Activated CD4-positive, CD25-positive, alpha-beta regulatory T cell treated with anti-CD3 and anti-CD28 coated beads, Interleukin-2, amount 50 U/mL, for 72 hours (primary cell): ENCODE results near the gene RNF41.
"Not testable (repeated sequence)": the region's sequence is repeated elsewhere in the genome, so short reads cannot be mapped to it uniquely, and the experiment has no call there.

ENCODE experiments used
- DNase-seq: peaks from one replicate; pipeline ENCODE4 v3.0.0; 2021

RNF41 gene

GRCh38 chr12:56206452-56207166 lies 15.1 kb downstream of the RNF41 start:
- no peak for DNase-seq

DNA sequence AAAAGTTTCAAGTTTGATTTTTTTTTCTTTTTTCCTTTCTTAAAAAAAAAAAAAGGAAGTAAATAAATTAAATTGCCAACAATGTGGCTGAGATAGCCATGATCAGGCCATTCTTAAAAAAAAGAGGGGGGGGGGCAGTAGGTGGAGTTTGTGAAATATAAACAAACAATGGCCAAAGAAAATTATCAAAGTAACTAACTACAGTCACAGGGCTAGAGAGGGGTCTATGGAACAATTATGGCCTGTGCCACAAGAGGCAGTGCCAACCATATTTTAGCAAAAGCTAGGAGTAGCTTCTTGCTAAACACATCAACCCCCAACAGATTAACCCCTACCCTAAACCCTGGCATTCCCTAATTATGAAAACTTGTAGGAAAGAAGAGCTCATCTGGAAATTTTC lies 16.3 kb downstream of the RNF41 start:
- DNase-seq: no peak

DNA sequence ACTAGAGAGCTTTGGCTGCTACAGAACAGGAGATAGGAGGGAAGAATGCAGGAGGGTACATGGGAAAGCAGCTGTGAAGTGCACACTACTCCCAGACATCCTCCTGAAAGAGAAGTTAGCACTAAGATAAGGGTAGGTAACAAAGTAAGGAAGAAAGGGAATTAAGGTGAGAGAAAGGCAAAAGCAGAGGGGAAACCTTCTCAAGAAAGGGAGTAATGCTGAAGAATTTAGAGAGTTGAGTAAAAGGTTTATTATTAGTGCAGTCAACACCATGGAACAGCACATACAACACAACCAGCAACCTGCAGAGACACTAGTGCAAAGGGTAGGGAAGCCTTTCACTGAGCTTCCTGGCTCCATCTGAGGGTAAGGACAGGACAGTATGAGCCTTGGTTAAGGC lies 17.4 kb downstream of the RNF41 start:
- no peak for DNase-seq

GRCh38 chr12:56202838-56203237 lies 18.9 kb downstream of the RNF41 start:
- no peak for DNase-seq

GRCh38 chr12:56202366-56202765 lies 19.4 kb downstream of the RNF41 start:
- DNase-seq: no peak

DNA sequence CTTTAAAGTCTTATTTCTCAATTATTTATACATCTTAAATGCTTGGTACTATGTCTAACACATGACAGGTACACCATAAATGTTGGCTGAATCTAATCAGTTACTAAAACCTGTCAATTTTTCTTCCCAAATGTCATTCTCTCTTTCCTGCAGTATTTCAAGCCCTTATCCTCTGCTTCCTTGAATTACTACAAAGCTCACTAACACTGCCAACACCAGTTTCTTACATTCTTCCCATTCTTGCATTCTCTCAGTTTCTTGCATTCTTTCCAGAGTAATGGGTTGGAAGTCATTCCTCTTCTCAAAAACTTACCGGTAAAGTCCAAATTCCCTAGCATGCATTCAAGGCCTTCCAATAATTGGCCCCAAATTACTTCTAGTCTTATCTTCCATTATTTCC lies 22.9 kb downstream of the RNF41 start:
- no peak for DNase-seq

GRCh38 chr12:56197921-56198635 lies 23.6 kb downstream of the RNF41 start:
- no peak for DNase-seq

DNA sequence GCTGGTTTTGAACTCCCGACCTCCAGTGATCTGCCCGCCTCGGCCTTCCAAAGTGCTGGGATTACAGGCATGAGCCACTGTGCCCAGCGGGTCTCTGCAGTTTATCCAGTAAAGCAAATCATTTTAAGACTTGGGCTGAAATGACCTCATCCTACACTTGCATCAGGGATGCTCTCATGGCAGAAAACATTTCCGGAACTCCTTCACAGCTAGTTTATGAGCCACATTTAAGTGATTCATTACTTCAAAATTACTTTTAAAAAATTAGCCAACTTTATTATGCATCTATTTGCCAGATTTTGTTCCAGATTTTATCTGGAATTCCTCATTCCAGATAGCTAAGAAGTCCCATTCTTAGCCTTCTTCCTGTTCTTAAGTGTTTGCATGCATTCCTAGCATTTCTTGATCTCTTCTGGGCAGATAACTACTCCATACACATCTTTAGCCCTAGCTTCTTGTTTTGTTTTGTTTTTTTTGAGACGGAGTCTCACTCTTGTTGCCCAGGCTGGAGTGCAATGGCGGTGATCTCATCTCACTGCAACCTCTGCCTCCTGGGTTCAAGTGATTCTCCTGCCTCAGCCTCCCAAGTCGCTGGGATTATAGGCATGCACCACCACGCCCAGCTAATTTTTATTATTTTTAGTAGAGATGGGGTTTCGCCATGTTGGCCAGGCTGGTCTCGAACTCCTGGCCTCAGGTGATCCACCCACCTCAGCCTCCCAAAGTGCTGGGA lies 24.7 kb downstream of the RNF41 start:
- not testable (repeated sequence) for DNase-seq

DNA sequence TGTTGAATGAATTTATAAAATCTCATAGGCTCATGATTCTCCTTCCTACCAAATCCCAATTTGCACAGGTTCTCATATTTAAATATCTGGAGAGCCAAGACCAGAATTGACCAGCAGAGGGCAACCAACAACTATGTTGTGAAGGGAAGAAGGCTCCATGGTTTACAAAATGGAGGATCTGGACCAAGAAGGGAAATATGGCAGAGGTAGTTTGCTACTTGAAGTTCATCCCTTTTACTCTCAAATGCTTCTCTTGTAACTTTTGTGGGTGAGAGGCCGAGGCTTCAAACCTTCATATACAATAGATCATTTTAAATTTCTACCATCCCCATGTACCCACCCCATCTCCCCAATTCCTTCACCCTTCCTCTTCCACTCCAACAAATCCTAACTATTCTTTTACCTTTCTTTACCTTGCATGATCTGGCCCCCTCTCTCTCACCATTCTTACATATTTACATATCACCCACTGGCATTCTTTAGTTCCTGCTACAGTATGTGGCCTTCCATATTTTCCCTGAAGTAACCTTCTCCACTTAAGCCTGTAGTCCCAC lies 28.6 kb downstream of the RNF41 start:
- peak; percentile 66 for DNase-seq

DNA sequence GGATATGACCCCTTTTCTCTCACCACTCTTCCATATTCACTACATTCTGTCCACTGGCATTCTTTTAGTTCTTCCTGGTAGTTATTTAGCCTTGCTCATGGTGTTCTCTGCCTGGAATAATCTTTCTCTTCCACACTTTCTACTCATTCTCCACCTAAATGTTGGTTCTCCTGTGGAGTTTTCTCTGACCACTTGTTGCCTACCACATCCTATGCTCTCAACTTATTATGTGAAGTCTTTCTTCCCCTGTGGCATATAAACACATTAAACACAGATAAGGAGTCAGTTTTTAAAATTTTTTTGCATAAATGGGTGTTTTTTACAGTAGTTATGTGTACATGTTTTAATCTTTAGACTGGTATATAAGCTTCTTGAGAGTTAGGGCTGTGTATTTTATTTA lies 29.1 kb downstream of the RNF41 start:
- DNase-seq: no peak

DNA sequence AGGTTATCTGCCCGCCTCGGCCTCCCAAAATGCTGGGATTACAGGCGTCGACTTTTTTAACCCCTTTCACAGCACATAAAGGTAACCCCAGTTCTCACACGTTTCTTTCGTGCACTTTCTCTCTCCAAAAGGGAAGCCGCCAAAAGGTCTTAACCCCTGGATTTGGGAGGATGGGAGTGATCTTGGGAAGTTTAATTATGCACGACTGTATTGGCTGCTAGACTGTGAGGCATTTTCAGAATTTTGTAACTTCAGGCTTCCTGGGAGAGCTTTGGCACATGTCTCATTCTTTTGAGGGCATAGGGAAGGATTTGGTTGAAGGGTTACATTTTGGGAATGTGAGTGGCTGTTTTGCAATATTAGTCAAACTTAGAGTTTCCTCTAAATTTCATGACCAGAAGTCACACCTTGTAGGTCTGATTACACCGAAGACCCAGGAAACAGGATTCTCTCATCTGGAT lies 31.0 kb downstream of the RNF41 start:
- DNase-seq: no peak

GRCh38 chr12:56189918-56190694 lies 31.6 kb downstream of the RNF41 start:
- peak; percentile 88 for DNase-seq

- DNase-seq: peak; percentile 85
Measured at GRCh38 chr12:56189099-56189917, 32.4 kb downstream of the RNF41 start, which contains the start of gene SMARCC2. Gene SMARCC2, minus strand, starts transcription at chr12:56189483. Its CDS starts 22 bp downstream, at chr12:56189461.

- no peak for DNase-seq
Measured at GRCh38 chr12:56188778-56189098, 33.0 kb downstream of the RNF41 start.

GRCh38 chr12:56188131-56188777 lies 33.5 kb downstream of the RNF41 start:
- no peak for DNase-seq

GRCh38 chr12:56186957-56187356 lies 34.8 kb downstream of the RNF41 start:
- no peak for DNase-seq

- no peak for DNase-seq
Measured at GRCh38 chr12:56178347-56178746, 43.4 kb downstream of the RNF41 start.

DNA sequence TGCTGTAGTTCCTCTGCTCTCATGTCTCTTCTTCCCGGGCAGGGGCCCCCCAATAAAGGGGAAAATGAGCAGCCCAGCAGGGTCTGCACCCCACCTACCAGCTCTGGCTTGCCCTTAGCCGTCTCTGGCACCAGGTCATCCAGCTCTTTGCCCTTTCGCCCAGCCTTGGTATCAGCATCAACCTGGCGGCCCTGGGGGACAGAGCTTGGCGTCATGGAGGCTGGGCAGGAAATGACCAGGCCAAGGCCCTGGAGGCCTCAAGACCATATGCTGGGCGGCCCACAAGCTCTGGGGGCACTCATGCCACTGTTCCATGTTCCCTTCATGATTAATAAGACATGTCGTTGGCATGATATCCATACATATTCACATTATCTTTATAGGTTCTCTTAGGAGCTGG lies 48.9 kb downstream of the RNF41 start:
- DNase-seq: no peak

- no peak for DNase-seq
Measured at GRCh38 chr12:56169229-56169759, 52.4 kb downstream of the RNF41 start.

DNA sequence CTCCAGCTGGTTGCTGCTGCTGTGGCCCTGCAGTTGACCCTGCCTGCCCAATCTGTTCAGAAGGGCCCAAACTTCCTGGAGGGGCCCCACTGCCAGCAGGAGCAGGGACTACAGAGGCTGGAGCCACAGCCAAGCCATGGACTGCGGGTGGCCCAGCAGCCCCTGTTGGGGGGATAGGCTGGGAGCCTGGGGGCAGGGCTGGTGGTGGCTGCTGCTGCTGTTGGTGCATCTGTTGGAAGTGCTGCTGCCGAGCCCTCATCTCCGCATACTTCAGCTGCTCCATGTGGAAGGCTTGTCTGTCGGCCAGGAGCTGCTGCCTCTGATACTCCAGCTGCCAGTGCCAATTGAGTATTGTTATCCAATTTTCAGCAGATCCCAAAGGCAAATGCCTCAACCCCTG lies 56.4 kb downstream of the RNF41 start:
- no peak for DNase-seq

DNA sequence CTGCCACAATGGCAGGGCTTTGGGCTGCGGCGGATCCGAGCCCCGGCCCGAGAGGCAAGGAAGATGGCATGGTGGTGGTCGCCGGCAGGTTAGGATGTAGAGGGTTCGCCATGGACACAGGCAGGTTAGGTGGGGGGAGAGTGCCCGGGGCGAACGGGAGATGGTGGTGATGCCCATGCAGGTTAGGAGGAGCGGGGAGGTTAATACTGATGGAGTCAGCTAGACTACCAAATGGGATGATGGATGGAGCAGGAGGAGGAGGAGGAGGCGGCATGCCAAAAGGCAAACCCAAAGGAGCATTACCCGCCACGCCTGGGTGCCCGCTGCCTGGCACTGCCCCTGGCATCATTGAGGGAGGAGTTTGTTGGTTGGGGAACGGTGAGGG lies 57.4 kb downstream of the RNF41 start:
- DNase-seq: no peak
